NCI-H2081 treated with DMSO at 0.1 percent for 48 hours (cell line): ENCODE data around the gene PRC1.

Source experiments
- DNase-seq: peaks from one replicate; lab custom pipeline; 2025; lab: John Stamatoyannopoulos, UW

PRC1 gene

GRCh38 chr15:90955624-90956273 lies 38.6 kb downstream of the PRC1 start:
- DNase-seq: no peak

- DNase-seq: peak; percentile 47
Observed at GRCh38 chr15:90954712-90955623, 39.4 kb downstream of the PRC1 start, which contains the start of gene RCCD1. RCCD1 (plus strand) TSS chr15:90954884; CDS start chr15:90956735, 1,851 bp downstream.

GRCh38 chr15:90953947-90954711 lies 40.2 kb downstream of the PRC1 start:
- DNase-seq: no peak

GRCh38 chr15:90952901-90953677 lies 41.2 kb downstream of the PRC1 start:
- DNase-seq: no peak

GRCh38 chr15:90950676-90951075 lies 43.7 kb downstream of the PRC1 start:
- no peak for DNase-seq

GRCh38 chr15:90949979-90950675 lies 44.2 kb downstream of the PRC1 start:
- no peak for DNase-seq

GRCh38 chr15:90948506-90948905 lies 45.8 kb downstream of the PRC1 start:
- DNase-seq: no peak

- no peak for DNase-seq
Observed at GRCh38 chr15:90947577-90948357, 46.6 kb downstream of the PRC1 start.

GRCh38 chr15:90946941-90947576 lies 47.3 kb downstream of the PRC1 start:
- DNase-seq: no peak

GRCh38 chr15:90946538-90946937 lies 47.8 kb downstream of the PRC1 start:
- DNase-seq: no peak

GRCh38 chr15:90945091-90945490 lies 49.2 kb downstream of the PRC1 start:
- DNase-seq: no peak

- DNase-seq: no peak
Observed at GRCh38 chr15:90942354-90943120, 51.8 kb downstream of the PRC1 start.

- no peak for DNase-seq
Observed at GRCh38 chr15:90941038-90941437, 53.3 kb downstream of the PRC1 start.

GRCh38 chr15:90939756-90940155 lies 54.6 kb downstream of the PRC1 start:
- no peak for DNase-seq

- no peak for DNase-seq
Observed at GRCh38 chr15:90938261-90938660, 56.1 kb downstream of the PRC1 start.

GRCh38 chr15:90936823-90937222 lies 57.5 kb downstream of the PRC1 start:
- DNase-seq: no peak

GRCh38 chr15:90934949-90935751 lies 59.2 kb downstream of the PRC1 start, which contains the start of gene UNC45A:
UNC45A (plus strand) TSS chr15:90935285; CDS start chr15:90935325, 40 bp downstream.
- peak; percentile 72 for DNase-seq
